H1 (cell line): ENCODE data around the gene GINS2.

Experiments used
- BCL11A ChIP-seq, 2 experiments: IDR thresholded peaks; one replicate each; pipeline ENCODE4 v1.6.1; 2011; ENCODE audit warnings: low read depth in 2 of 2, low read length in 2 of 2, mild to moderate bottlenecking in 2 of 2
- CBX5 ChIP-seq: fragments of 300-800, 300-1000 bp; sonication (generic); IDR thresholded peaks from 2 replicates; pipeline ENCODE4 v1.7.1; 2016; ENCODE audit warnings: antibody characterized with exemption, low read length, low read depth
- CHD2 ChIP-seq: IDR thresholded peaks from 2 replicates; pipeline ENCODE4 v1.6.1; 2012; ENCODE audit warnings: low read length, improper control_type of control experiment
- EZH2 ChIP-seq: fragments of 200-600 bp; sonication (generic); IDR thresholded peaks from 2 replicates; pipeline ENCODE4 v1.7.1; 2012; ENCODE audit warnings: low read depth, mild to moderate bottlenecking, moderate library complexity, low read length, inconsistent platforms; ENCODE audit not compliant: severe bottlenecking
- GABPA ChIP-seq: IDR thresholded peaks from 2 replicates; pipeline ENCODE4 v1.6.1; 2011; ENCODE audit warnings: mild to moderate bottlenecking, low read length, moderate library complexity, borderline replicate concordance; ENCODE audit not compliant: insufficient read depth
- POLR2A ChIP-seq, 2 experiments: IDR thresholded peaks; 1 replicate in 1 of 2; 2 replicates in 1 of 2; pipeline ENCODE4 v1.6.1; 2011; ENCODE audit warnings: low read depth in 2 of 2, low read length in 2 of 2, mild to moderate bottlenecking in 2 of 2; ENCODE audit errors: control extremely low read depth in 1 of 2
- POLR2AphosphoS5 ChIP-seq: IDR thresholded peaks from 2 replicates; pipeline ENCODE4 v1.6.1; 2011; ENCODE audit warnings: low read depth, low read length
- POU5F1 ChIP-seq: IDR thresholded peaks from 2 replicates; pipeline ENCODE4 v1.6.1; 2011; ENCODE audit warnings: low read depth, mild to moderate bottlenecking, low read length, moderate library complexity
- RBBP5 ChIP-seq: IDR thresholded peaks from 2 replicates; pipeline ENCODE4 v1.7.1; 2012; ENCODE audit warnings: low read depth, mild to moderate bottlenecking, inconsistent platforms, low read length, moderate library complexity, borderline replicate concordance
- YY1 ChIP-seq: IDR thresholded peaks from 2 replicates; pipeline ENCODE4 v1.6.1; 2011; ENCODE audit warnings: low read depth, mild to moderate bottlenecking, low read length
- TF ChIP-seq, protein P1 (sequence below), 3 experiments: IDR thresholded peaks; 1 replicate in 2 of 3; 2 replicates in 1 of 3; pipeline versions ENCODE4 v1.5.1 to v1.6.1; 2011; ENCODE audit warnings: low read length in 3 of 3, mild to moderate bottlenecking in 3 of 3, inconsistent platforms in 2 of 3, low read depth in 1 of 3, moderate library complexity in 1 of 3; ENCODE audit not compliant: insufficient read depth in 1 of 3; ENCODE audit errors: control extremely low read depth in 1 of 3

DNA sequence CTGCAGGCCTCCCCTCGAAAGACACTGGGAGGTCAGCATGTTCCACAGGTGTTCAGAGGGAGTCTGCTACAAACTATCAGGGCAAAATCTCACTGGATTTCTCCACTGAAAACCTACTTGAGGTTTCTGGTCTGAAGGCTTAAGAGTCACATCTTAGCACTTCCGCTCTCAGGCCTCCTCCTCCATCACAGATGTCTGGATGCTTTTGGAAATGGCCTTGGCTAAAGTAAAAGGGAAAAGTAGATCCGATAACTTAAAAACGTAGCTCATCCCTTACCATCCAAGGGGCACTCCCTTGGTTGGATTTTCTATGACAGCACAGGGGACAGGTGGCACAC lies 14.4 kb downstream of the GINS2 start:
- no peak for TF ChIP-seq CBX5
- TF ChIP-seq, protein P1, sequence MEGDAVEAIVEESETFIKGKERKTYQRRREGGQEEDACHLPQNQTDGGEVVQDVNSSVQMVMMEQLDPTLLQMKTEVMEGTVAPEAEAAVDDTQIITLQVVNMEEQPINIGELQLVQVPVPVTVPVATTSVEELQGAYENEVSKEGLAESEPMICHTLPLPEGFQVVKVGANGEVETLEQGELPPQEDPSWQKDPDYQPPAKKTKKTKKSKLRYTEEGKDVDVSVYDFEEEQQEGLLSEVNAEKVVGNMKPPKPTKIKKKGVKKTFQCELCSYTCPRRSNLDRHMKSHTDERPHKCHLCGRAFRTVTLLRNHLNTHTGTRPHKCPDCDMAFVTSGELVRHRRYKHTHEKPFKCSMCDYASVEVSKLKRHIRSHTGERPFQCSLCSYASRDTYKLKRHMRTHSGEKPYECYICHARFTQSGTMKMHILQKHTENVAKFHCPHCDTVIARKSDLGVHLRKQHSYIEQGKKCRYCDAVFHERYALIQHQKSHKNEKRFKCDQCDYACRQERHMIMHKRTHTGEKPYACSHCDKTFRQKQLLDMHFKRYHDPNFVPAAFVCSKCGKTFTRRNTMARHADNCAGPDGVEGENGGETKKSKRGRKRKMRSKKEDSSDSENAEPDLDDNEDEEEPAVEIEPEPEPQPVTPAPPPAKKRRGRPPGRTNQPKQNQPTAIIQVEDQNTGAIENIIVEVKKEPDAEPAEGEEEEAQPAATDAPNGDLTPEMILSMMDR (IDR thresholded peaks at IDR 0.05; ENCODE audit: control extremely low read depth in 1 of 3, insufficient read depth in 1 of 3, low read depth in 1 of 3, low read length in 3 of 3), result no peak
- no peak for TF ChIP-seq POLR2AphosphoS5
- TF ChIP-seq POU5F1, result no peak
- TF ChIP-seq CHD2, result no peak
- no peak for TF ChIP-seq YY1
- no peak for TF ChIP-seq RBBP5
- no peak for TF ChIP-seq EZH2
- TF ChIP-seq POLR2A (IDR thresholded peaks at IDR 0.05; ENCODE audit: control extremely low read depth in 1 of 2, low read depth in 2 of 2, low read length in 2 of 2), result 0 out of 3 replicates have a peak, but pooled peaks of 1 of the 2 experiments have one; percentile 1
- TF ChIP-seq GABPA, result no peak
- TF ChIP-seq BCL11A (IDR thresholded peaks at IDR 0.05; ENCODE audit: low read depth in 2 of 2, low read length in 2 of 2), result no peak
